ENCODE measurements around the gene ABCA1. TPM values are rescaled to one million over a fixed set of nuclear protein-coding genes. Genes with fewer than 3 reads are reported as not detected.
"Not testable (repeated sequence)": the region's sequence is repeated elsewhere in the genome, so short reads cannot be mapped to it uniquely, and the experiment has no call there.

The ABCA1 gene
- total RNA-seq, 4 donors from 2014 or later = 4.9 to 23.8 (median 21.5) TPM

GRCh38 chr9:104923289-104923688 is 4.7 kb downstream of the ABCA1 start:
- in situ Hi-C loops (cut with MboI; ENCODE audit: low sequenced_read_pairs in 4 of 4) (loop anchor here (5.0 to 10.0 kb wide), 4 partner anchors 232 to 492 kb away; partner anchors contain the start of gene SLC44A1 (in 1 of the 4)), intact Hi-C loops (cut with DNase I; ENCODE audit: low total_unique reads) (no loop called here)
- TF ChIP-seq CTCF (IDR thresholded peaks at IDR 0.05 in 4 of 5, conservative IDR thresholded peaks at IDR 0.05 in 1 of 5) = no peak
- TF ChIP-seq POLR2A (IDR thresholded peaks at IDR 0.05) = no peak
- no peaks in the 10 kb centered on the region for H3K36me3 ChIP-seq
- DNase-seq (no peak), ATAC-seq (no peak)
- H3K9me3 ChIP-seq = no peaks in the 10 kb centered on the region
- H3K4me3 ChIP-seq = peak overlapping the region in 2 of 4 donors; percentile 4 to 20
- peak overlapping the region; percentile 28 to 32 (median 30) for H3K27ac ChIP-seq
- no peaks in the 10 kb centered on the region for H3K27me3 ChIP-seq
- peaks cover 51 to 65% of the 10 kb centered on the region in 2 donors for H3K4me1 ChIP-seq

- peak overlapping the region in 1 of 4 donors; percentile 20 for H3K4me3 ChIP-seq
- intact Hi-C loops (cut with DNase I; ENCODE audit: low total_unique reads); H3K9me3 ChIP-seq; H3K36me3 ChIP-seq; ATAC-seq; H3K27me3 ChIP-seq; DNase-seq: not testable (repeated sequence)
- peaks cover 51 to 70% of the 10 kb centered on the region in 2 donors for H3K4me1 ChIP-seq
- H3K27ac ChIP-seq = peak overlapping the region; percentile 28 to 32 (median 30)
- in situ Hi-C loops (cut with MboI; ENCODE audit: low sequenced_read_pairs in 4 of 4) = loop anchor here (5.0 to 10.0 kb wide), 4 partner anchors 232 to 492 kb away; partner anchors contain the start of gene SLC44A1 (in 1 of the 4)
These were observed 5.2 kb downstream of the ABCA1 start for GRCh38 chr9:104922748-104923147.

GRCh38 chr9:104921067-104921741 is 6.8 kb downstream of the ABCA1 start:
- TF ChIP-seq CTCF (IDR thresholded peaks at IDR 0.05 in 4 of 5, conservative IDR thresholded peaks at IDR 0.05 in 1 of 5) = no peak
- TF ChIP-seq POLR2A (IDR thresholded peaks at IDR 0.05) = no peak
- H3K27me3 ChIP-seq = no peaks in the 10 kb centered on the region
- H3K27ac ChIP-seq = peak overlapping the region in 2 of 4 donors; percentile 15 to 32
- intact Hi-C loops (cut with DNase I; ENCODE audit: low total_unique reads) (no loop called here), in situ Hi-C loops (cut with MboI; ENCODE audit: low sequenced_read_pairs in 4 of 4) (loop anchor here (5.0 to 10.0 kb wide), 4 partner anchors 234 to 494 kb away; partner anchors contain the start of gene SLC44A1 (in 1 of the 4))
- H3K36me3 ChIP-seq = no peaks in the 10 kb centered on the region
- DNase-seq (no peak), ATAC-seq (no peak)
- peaks cover 52 to 86% of the 10 kb centered on the region in 2 donors for H3K4me1 ChIP-seq
- no peaks in the 10 kb centered on the region for H3K9me3 ChIP-seq
- H3K4me3 ChIP-seq = no peak overlapping the region

GRCh38 chr9:104915753-104916152 is 12.2 kb downstream of the ABCA1 start:
- peak; percentile 20 to 26 for DNase-seq
- H3K4me3 ChIP-seq = no peak overlapping the region
- H3K36me3 ChIP-seq = no peaks in the 10 kb centered on the region
- TF ChIP-seq CTCF (IDR thresholded peaks at IDR 0.05 in 4 of 5, conservative IDR thresholded peaks at IDR 0.05 in 1 of 5) (no peak), POLR2A (IDR thresholded peaks at IDR 0.05) (no peak)
- in situ Hi-C loops (cut with MboI; ENCODE audit: low sequenced_read_pairs in 4 of 4) = no loop called here
- peaks cover 52 to 85% of the 10 kb centered on the region in 2 donors for H3K4me1 ChIP-seq
- no peaks in the 10 kb centered on the region for H3K9me3 ChIP-seq
- no peaks in the 10 kb centered on the region for H3K27me3 ChIP-seq
- H3K27ac ChIP-seq = peak overlapping the region; percentile 66 to 76 (median 74)
- intact Hi-C loops (cut with DNase I; ENCODE audit: low total_unique reads) = no loop called here
- peak; percentile 52 to 63 for ATAC-seq

- Histone ChIP-seq H3K4me3 (no peak overlapping the region), H3K4me1 (peaks cover 59 to 92% of the 10 kb centered on the region in 2 donors), H3K9me3 (no peaks in the 10 kb centered on the region), H3K36me3 (no peaks in the 10 kb centered on the region), H3K27ac (peak overlapping the region; percentile 66 to 76 (median 74)), H3K27me3 (no peaks in the 10 kb centered on the region)
- intact Hi-C loops (cut with DNase I; ENCODE audit: low total_unique reads) (no loop called here), in situ Hi-C loops (cut with MboI; ENCODE audit: low sequenced_read_pairs in 4 of 4) (no loop called here)
- TF ChIP-seq POLR2A (IDR thresholded peaks at IDR 0.05) = no peak
- TF ChIP-seq CTCF (IDR thresholded peaks at IDR 0.05 in 4 of 5, conservative IDR thresholded peaks at IDR 0.05 in 1 of 5) = no peak
- ATAC-seq (peak; percentile 95 to 96), DNase-seq (peak; percentile 71 to 81)
These were observed 12.9 kb downstream of the ABCA1 start for GRCh38 chr9:104915049-104915448.
